OCI-LY7 (cell line): Measurements from ENCODE around the gene ADD1. TPM values are rescaled to one million over a fixed set of nuclear protein-coding genes. Genes with fewer than 3 reads are reported as not detected.

Experiments
- BruUV-seq: library from RNA; stranded (reverse); fragments of 400-500 nt; replicated peaks from 2 replicates; lab custom pipeline; 2021; lab: Mats Ljungman, UMichigan
- CTCF ChIA-PET: fragments of 300-600 bp; sonication (Branson Sonifier 250); formaldehyde crosslinking; loops from one replicate; lab custom pipeline; 2022; ENCODE audit warnings: antibody characterized with exemption; ENCODE audit not compliant: unreplicated experiment; lab: Charles Lee
- POLR2A ChIA-PET: fragments of 300-600 bp; sonication (Branson Sonifier 250); formaldehyde crosslinking; loops from one replicate; lab custom pipeline; 2022; ENCODE audit warnings: antibody characterized with exemption; lab: Charles Lee
- DNase-seq: peaks from one replicate; pipeline ENCODE4 v3.0.0-alpha.2; 2015; ENCODE audit warnings: low spot score
- H2AFZ ChIP-seq: fragments of 200-600 bp; sonication (generic), shearing (Covaris generic); 2 replicates; pipeline ENCODE4 v1.6.1; 2014; ENCODE audit warnings: mild to moderate bottlenecking, antibody characterized with exemption, low read length, moderate library complexity
- H3K27ac ChIP-seq: fragments of 200-600 bp; sonication (generic); 2 replicates; pipeline ENCODE4 v1.5.1; 2014; ENCODE audit warnings: mixed run types, low read depth, mild to moderate bottlenecking, moderate library complexity, low read length, inconsistent platforms; ENCODE audit not compliant: poor library complexity, severe bottlenecking
- H3K36me3 ChIP-seq: fragments of 200-600 bp; sonication (generic); 2 replicates; pipeline ENCODE4 v1.6.1; 2014; ENCODE audit warnings: mild to moderate bottlenecking, antibody characterized with exemption, low read length, moderate library complexity, mixed read lengths; ENCODE audit not compliant: insufficient read depth
- H3K4me1 ChIP-seq: fragments of 200-600 bp; sonication (generic); 2 replicates; pipeline ENCODE4 v1.5.1; 2014; ENCODE audit warnings: mild to moderate bottlenecking, low read length; ENCODE audit not compliant: insufficient read depth, poor library complexity, severe bottlenecking
- H3K4me2 ChIP-seq: fragments of 200-600 bp; sonication (generic); 2 replicates; pipeline ENCODE4 v1.6.1; 2014; ENCODE audit warnings: mild to moderate bottlenecking, low read length
- H3K4me3 ChIP-seq: fragments of 200-600 bp; sonication (generic); 2 replicates; pipeline ENCODE4 v1.5.1; 2014; ENCODE audit warnings: mild to moderate bottlenecking, low read depth, low read length; ENCODE audit not compliant: poor library complexity, severe bottlenecking
- H3K79me2 ChIP-seq: fragments of 200-600 bp; sonication (generic); 2 replicates; pipeline ENCODE4 v1.6.1; 2016; ENCODE audit warnings: low read depth, mild to moderate bottlenecking, low read length, moderate library complexity, mixed read lengths; ENCODE audit not compliant: insufficient read depth
- H3K9me2 ChIP-seq: fragments of 200-600 bp; sonication (generic); 2 replicates; pipeline ENCODE4 v1.6.1; 2016; ENCODE audit warnings: mild to moderate bottlenecking, low read length, mixed read lengths; ENCODE audit not compliant: insufficient read depth
- H3K9me3 ChIP-seq: fragments of 200-600 bp; sonication (generic); 2 replicates; pipeline ENCODE4 v1.6.1; 2014; ENCODE audit warnings: mild to moderate bottlenecking, mixed run types, low read length, mixed read lengths
- H4K20me1 ChIP-seq: fragments of 200-600 bp; sonication (generic); 2 replicates; pipeline ENCODE4 v1.6.1; 2014; ENCODE audit warnings: mild to moderate bottlenecking, antibody characterized with exemption, low read length, moderate library complexity, mixed read lengths; ENCODE audit not compliant: insufficient read depth
- EZH2phosphoT487 ChIP-seq: fragments of 200-600 bp; sonication (generic); IDR thresholded peaks from 2 replicates; pipeline ENCODE4 v1.6.1; 2018; ENCODE audit warnings: low read depth, borderline replicate concordance, mild to moderate bottlenecking, mixed run types, antibody characterized with exemption, low read length, moderate library complexity, mixed read lengths
- intact Hi-C: fragments of 100-400 bp; cut with micrococcal nuclease; formaldehyde crosslinking; loops from one replicate; pipeline ENCODE4 v1.10.0; 2022; ENCODE audit not compliant: unreplicated experiment
- total RNA-seq, 2 experiments: library from RNA; depleted of rRNA in 1 of 2; stranded (reverse); fragments of >200 nt in 1 of 2; shearing (Covaris generic) in 1 of 2; gene quantifications; 2 replicates each; pipeline ENCODE4 v1.2.3, GENCODE V29; 2014 to 2022
- TF ChIP-seq, protein P1 (sequence below): fragments of 200-600 bp; sonication (generic); conservative IDR thresholded peaks from 2 replicates; pipeline ENCODE4 v1.5.1; 2014; ENCODE audit warnings: mild to moderate bottlenecking, antibody characterized with exemption, low read length, moderate library complexity, mixed read lengths

The ADD1 gene
- total RNA-seq, 2 experiments from 2014 or later = 85.3 to 108 TPM

GRCh38 chr4:2819244-2820215 is 24.1 kb upstream of the ADD1 start:
- ChIA-PET POLR2A (interaction anchor here (0.8 kb wide), 1 partner anchor 34 kb away, joined by 3 read pairs; no protein-coding TSS in a partner anchor), CTCF (no interaction called here)
- Histone ChIP-seq H3K9me2 (no peaks in the 10 kb centered on the region), H3K36me3 (no peaks in the 10 kb centered on the region), H3K27ac (no peak overlapping the region), H3K4me1 (peaks cover 8% of the 10 kb centered on the region), H3K79me2 (no peaks in the 10 kb centered on the region), H4K20me1 (no peaks in the 10 kb centered on the region), H3K4me2 (no peak overlapping the region), H3K9me3 (no peaks in the 10 kb centered on the region), H2AFZ (no peak overlapping the region), H3K4me3 (no peak overlapping the region)
- intact Hi-C loops = no loop called here
- TF ChIP-seq, protein P1, sequence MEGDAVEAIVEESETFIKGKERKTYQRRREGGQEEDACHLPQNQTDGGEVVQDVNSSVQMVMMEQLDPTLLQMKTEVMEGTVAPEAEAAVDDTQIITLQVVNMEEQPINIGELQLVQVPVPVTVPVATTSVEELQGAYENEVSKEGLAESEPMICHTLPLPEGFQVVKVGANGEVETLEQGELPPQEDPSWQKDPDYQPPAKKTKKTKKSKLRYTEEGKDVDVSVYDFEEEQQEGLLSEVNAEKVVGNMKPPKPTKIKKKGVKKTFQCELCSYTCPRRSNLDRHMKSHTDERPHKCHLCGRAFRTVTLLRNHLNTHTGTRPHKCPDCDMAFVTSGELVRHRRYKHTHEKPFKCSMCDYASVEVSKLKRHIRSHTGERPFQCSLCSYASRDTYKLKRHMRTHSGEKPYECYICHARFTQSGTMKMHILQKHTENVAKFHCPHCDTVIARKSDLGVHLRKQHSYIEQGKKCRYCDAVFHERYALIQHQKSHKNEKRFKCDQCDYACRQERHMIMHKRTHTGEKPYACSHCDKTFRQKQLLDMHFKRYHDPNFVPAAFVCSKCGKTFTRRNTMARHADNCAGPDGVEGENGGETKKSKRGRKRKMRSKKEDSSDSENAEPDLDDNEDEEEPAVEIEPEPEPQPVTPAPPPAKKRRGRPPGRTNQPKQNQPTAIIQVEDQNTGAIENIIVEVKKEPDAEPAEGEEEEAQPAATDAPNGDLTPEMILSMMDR = no peak
- TF ChIP-seq EZH2phosphoT487 = no peak
- BruUV-seq = no TSS peak
- DNase-seq = no peak

DNA sequence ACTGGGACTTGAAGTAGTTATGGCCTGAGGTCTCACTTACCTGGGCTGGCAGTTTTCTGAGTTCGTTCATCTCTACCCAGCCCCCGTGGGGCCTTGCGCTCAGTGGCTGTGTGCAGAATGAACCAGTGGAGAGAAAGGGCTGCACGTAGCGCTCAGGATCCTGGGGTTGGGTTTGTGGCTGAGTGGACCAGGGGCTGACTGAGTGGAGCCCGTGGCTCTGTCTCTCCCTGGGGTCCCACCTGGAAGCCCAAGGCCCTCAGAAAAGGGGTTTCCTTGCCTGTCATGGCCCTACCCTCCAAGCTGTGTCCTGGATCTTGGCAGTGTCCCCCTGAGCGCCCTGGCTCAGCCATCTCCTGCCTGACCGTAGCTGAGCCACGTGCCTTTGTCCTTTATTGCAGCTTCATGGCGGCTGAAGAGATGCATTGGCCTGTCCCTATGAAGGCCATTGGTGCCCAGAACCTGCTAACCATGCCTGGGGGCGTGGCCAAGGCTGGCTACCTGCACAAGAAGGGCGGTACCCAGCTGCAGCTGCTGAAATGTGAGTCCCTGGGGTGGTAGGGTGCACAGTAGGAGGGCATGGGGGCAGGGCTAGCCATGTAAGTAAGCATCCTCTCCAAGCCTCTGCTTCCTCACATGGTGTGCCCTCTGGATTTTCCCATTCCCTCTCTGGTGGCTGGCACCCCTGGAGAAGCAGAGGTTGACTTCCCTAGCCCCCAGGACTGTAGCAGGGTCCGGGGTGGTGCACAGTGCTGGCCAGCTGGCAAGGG is 23.2 kb upstream of the ADD1 start:
- ChIA-PET POLR2A (interaction anchor here (1.8 kb wide), 1 partner anchor 8 kb away, joined by 5 read pairs; no protein-coding TSS in a partner anchor), CTCF (no interaction called here)
- no peak overlapping the region for H3K4me3 ChIP-seq
- TF ChIP-seq, protein P1 = no peak
- TF ChIP-seq EZH2phosphoT487 = no peak
- no peaks in the 10 kb centered on the region for H3K36me3 ChIP-seq
- H3K9me3 ChIP-seq = no peaks in the 10 kb centered on the region
- H3K4me2 ChIP-seq = no peak overlapping the region
- H4K20me1 ChIP-seq = no peaks in the 10 kb centered on the region
- intact Hi-C loops = no loop called here
- no peak for DNase-seq
- H3K9me2 ChIP-seq = no peaks in the 10 kb centered on the region
- no peak overlapping the region for H2AFZ ChIP-seq
- peaks cover 6% of the 10 kb centered on the region for H3K4me1 ChIP-seq
- no peak overlapping the region for H3K27ac ChIP-seq
- no TSS peak for BruUV-seq
- no peaks in the 10 kb centered on the region for H3K79me2 ChIP-seq
